Lower lobe of right lung (tissue), 2 donors: ENCODE data around the gene NANOS2. TPM values are rescaled to one million over a fixed set of nuclear protein-coding genes. Genes with fewer than 3 reads are reported as not detected.

Experiments used
- ATAC-seq, 2 donors: fragments of 200-7000 bp; cut with Tn5 transposase; one replicate each; pipeline ENCODE4 v1.9.1; 2020 to 2022; ENCODE audit warnings: mild to moderate bottlenecking in 2 of 2, moderate library complexity in 2 of 2
- DNase-seq: peaks from one replicate; pipeline ENCODE4 v3.0.0-alpha.2; 2020
- H3K27ac ChIP-seq: fragments of 200-600 bp; one replicate; pipeline ENCODE4 v1.8.0; 2022
- H3K27me3 ChIP-seq: fragments of 200-600 bp; one replicate; pipeline ENCODE4 v1.8.0; 2022; ENCODE audit warnings: low read depth
- H3K36me3 ChIP-seq: fragments of 200-600 bp; one replicate; pipeline ENCODE4 v1.8.0; 2022; ENCODE audit warnings: mild to moderate bottlenecking
- H3K4me1 ChIP-seq: fragments of 200-600 bp; one replicate; pipeline ENCODE4 v1.8.0; 2022
- H3K4me3 ChIP-seq: fragments of 200-600 bp; one replicate; pipeline ENCODE4 v1.8.0; 2022; ENCODE audit warnings: mild to moderate bottlenecking
- H3K9me3 ChIP-seq: fragments of 200-600 bp; one replicate; pipeline ENCODE4 v1.8.0; 2022
- intact Hi-C: fragments of 100-400 bp; cut with DNase I; formaldehyde crosslinking; loops from one replicate; pipeline ENCODE4 v1.11.0; 2022
- total RNA-seq: library from RNA; stranded (reverse); fragmentation: NEBNext Ultra II Directional; extraction: Animal tissue kit (Norgen Biotek cat#: 25700); gene quantifications from one replicate; pipeline ENCODE4 v1.2.1, GENCODE V29; 2021
- TF ChIP-seq, protein P1 (sequence below): fragments of 200-600 bp; IDR thresholded peaks from one replicate; pipeline ENCODE4 v1.8.0; 2022; ENCODE audit warnings: antibody characterized with exemption, mild to moderate bottlenecking
- donor health status: DM: no; HTN: yes; CAD: no; lungs with severe emphysema.

Gene NANOS2
- total RNA-seq, 1 donor from 2014 or later, result not detected

DNA sequence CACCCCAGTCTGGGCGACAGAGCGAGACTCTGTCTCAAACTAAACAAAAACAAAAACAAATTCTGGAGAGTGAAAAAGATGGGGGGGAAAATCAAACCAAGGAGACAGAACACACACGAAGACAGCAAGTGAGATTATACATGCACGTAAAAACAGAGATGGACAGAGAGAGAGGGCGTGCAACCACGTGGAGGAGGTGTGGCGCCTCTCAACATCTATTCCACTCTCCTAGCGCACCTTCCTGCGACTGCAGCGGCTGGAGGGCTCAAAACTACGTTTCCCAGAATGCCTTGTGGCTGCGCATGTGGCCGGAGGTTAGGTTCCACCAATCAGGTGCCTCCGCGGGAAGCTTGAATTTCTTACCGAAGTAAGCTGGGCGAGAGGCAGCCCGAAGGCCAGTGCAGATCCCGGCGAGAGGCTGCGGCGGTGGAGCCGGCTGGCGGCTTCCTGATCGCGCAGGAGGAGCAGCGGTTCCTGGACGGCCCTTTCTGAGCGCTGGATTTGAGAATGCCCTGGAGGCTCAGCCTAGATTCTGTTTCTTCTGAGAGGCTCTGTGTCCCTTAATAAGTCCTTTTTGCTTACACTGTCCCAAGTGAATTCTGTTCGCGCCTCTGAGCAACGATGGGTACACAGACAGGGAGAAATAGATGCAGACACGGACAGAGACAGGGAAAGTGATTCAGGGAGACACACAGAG is 13.1 kb upstream of the NANOS2 start:
- Histone ChIP-seq H3K4me1 (peaks cover 5% of the 10 kb centered on the region), H3K9me3 (no peaks in the 10 kb centered on the region), H3K27ac (no peak overlapping the region), H3K27me3 (no peaks in the 10 kb centered on the region), H3K4me3 (no peak overlapping the region), H3K36me3 (no peaks in the 10 kb centered on the region)
- TF ChIP-seq, protein P1, sequence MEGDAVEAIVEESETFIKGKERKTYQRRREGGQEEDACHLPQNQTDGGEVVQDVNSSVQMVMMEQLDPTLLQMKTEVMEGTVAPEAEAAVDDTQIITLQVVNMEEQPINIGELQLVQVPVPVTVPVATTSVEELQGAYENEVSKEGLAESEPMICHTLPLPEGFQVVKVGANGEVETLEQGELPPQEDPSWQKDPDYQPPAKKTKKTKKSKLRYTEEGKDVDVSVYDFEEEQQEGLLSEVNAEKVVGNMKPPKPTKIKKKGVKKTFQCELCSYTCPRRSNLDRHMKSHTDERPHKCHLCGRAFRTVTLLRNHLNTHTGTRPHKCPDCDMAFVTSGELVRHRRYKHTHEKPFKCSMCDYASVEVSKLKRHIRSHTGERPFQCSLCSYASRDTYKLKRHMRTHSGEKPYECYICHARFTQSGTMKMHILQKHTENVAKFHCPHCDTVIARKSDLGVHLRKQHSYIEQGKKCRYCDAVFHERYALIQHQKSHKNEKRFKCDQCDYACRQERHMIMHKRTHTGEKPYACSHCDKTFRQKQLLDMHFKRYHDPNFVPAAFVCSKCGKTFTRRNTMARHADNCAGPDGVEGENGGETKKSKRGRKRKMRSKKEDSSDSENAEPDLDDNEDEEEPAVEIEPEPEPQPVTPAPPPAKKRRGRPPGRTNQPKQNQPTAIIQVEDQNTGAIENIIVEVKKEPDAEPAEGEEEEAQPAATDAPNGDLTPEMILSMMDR, result no peak
- intact Hi-C loops, result no loop called here
- DNase-seq (peak; percentile 92), ATAC-seq (peak; percentile 93)

DNA sequence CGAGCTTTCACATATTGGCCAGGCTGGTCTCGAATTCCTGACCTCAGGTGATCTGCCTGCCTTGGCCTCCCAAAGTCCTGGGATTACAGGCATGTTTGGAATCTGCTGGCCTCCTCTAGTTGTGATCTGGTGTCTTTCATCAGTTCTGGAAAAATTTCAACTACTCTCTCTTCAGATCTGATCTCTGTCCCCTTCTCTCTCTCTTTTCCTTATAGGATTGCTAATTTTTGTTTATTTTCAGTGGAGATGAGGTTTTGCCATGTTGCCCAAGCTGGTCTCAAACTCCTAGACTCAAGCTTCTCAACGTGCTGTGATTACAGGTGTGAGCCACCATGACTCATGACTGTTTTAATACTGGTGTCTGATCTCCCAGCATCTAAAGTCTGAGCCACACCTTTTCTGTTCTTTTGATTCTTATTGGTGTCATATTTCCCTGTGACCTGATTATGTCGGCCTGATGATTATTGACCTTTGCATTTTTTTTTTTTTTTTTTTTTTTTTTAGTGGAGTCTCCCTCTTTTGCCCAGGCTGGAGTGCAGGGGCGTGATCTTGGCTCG is 10.4 kb upstream of the NANOS2 start:
- Histone ChIP-seq H3K27me3 (peaks cover 4% of the 10 kb centered on the region), H3K4me3 (no peak overlapping the region), H3K36me3 (no peaks in the 10 kb centered on the region), H3K9me3 (no peaks in the 10 kb centered on the region), H3K4me1 (peaks cover 5% of the 10 kb centered on the region), H3K27ac (no peak overlapping the region)
- ATAC-seq (no peak), DNase-seq (no peak)
- intact Hi-C loops, result no loop called here
- TF ChIP-seq, protein P1, result no peak

DNA sequence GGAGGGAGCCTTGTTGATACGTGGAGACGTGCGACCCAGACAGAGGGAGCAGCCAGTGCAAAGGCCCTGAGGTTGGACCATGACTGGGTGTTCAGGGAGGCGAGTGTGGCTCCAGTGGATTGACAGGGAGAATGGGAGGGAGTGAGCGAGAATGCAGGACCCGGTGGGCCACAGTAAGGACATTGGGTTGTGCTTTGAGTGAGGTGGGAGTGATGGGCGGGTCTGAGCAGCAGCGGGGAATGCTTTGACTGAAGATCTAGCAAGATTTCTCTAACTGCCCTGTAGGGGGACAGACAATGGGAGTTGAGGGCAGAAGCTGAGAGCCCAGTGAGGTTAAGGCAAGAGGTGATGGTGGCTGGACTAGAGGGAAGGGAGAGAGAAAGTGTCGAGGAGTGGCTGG is 7.7 kb upstream of the NANOS2 start:
- intact Hi-C loops, result no loop called here

DNA sequence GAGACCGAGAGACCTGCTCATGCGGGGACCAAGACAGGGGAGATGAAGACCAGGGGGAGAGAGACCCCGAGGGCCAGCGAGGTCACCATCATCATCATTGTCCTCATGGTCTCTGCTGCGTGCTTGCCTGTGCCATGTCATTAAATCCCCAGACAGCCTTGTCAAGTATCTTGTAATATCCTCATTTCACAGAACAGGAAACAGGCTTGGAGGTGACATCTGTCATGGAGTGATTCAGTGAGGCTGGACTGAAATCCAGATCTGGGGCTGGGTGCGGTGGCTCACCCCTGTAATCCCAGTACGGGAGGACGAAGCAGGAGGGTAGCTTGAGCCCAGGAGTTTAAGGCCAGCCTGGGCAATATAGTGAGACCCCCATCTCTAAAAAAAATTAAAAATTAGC is 5.9 kb upstream of the NANOS2 start:
- intact Hi-C loops, result no loop called here
- Histone ChIP-seq H3K36me3 (no peaks in the 10 kb centered on the region), H3K27me3 (peaks cover 4% of the 10 kb centered on the region), H3K9me3 (no peaks in the 10 kb centered on the region), H3K4me1 (no peaks in the 10 kb centered on the region), H3K27ac (no peak overlapping the region), H3K4me3 (no peak overlapping the region)
- TF ChIP-seq, protein P1, result no peak
- no peak for ATAC-seq
- DNase-seq, result no peak

More for the DNA sequence above, 7.7 kb upstream of the NANOS2 start:
- H3K36me3 ChIP-seq, result no peaks in the 10 kb centered on the region
- TF ChIP-seq, protein P1, result no peak
- H3K27ac ChIP-seq, result no peak overlapping the region
- peaks cover 4% of the 10 kb centered on the region for H3K27me3 ChIP-seq
- ATAC-seq, result no peak
- no peak overlapping the region for H3K4me3 ChIP-seq
- H3K4me1 ChIP-seq, result no peaks in the 10 kb centered on the region
- H3K9me3 ChIP-seq, result no peaks in the 10 kb centered on the region
- DNase-seq, result no peak

DNA sequence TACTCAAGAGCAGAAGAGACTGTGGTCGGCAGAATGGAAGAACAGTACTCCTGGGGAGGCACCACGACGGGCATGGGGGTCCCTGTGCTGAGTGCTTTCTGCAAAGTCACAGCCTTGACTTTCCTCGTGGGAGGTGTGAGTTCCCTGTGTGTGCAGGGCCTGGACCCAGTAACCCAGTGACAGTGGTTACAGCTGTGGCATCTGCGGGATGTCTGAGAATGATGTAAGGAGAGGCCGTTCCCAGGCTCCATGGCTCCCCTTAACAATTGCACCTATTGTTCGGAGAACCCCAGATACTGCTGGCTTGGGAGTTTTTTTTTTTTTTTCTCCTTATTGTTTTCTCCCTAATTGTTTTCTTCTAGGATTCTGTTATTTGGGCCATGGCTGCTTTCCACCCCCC is 5.1 kb upstream of the NANOS2 start:
- H3K4me1 ChIP-seq, result no peaks in the 10 kb centered on the region
- intact Hi-C loops, result no loop called here
- ATAC-seq, result no peak

More for the DNA sequence above, 5.1 kb upstream of the NANOS2 start:
- Histone ChIP-seq H3K27ac (no peak overlapping the region), H3K4me3 (no peak overlapping the region), H3K27me3 (peaks cover 4% of the 10 kb centered on the region), H3K9me3 (no peaks in the 10 kb centered on the region), H3K36me3 (no peaks in the 10 kb centered on the region)
- no peak for DNase-seq
- TF ChIP-seq, protein P1, result no peak
